ENCODE results near the gene M1AP. TPM values are rescaled to one million over a fixed set of nuclear protein-coding genes. Genes with fewer than 3 reads are reported as not detected.

The M1AP gene
- total and polyA plus RNA-seq, 2 of the 4 experiments (the other 2 are of a cell fraction), result 0.03 TPM; not detected in 1

GRCh38 chr2:74597410-74597809, 50.7 kb downstream of the M1AP start:
- no peaks in the 10 kb centered on the region for H3K9me3 ChIP-seq (ENCODE audit: control insufficient read depth, insufficient read depth, low read length)
- dilution Hi-C loops (cut with HindIII; ENCODE audit: low sequenced_read_pairs, unreplicated experiment) (no loop called here), intact Hi-C loops (cut with micrococcal nuclease) (no loop called here), in situ Hi-C loops (cut with MboI; ENCODE audit: low sequenced_read_pairs) (no loop called here)
- ChIA-PET POLR2A (ENCODE audit: unreplicated experiment) (no interaction called here), CTCF (no interaction called here)
- no peak overlapping the region for H2AFZ ChIP-seq (replicated peaks; ENCODE audit: low read length, poor library complexity)
- no peak overlapping the region for H3K18ac ChIP-seq (ENCODE audit: low read depth, low read length)
- H3K9ac ChIP-seq (ENCODE audit: low read depth, low read length), result no peak overlapping the region
- peaks cover 11% of the 10 kb centered on the region for H3K27me3 ChIP-seq (ENCODE audit: control insufficient read depth, insufficient read depth, low read length)
- H3K4ac ChIP-seq (ENCODE audit: low read depth, low read length), result no peak overlapping the region
- no peaks in the 10 kb centered on the region for H3K9me1 ChIP-seq (ENCODE audit: insufficient read depth, low read length)
- no TSS peak for BruUV-seq (replicated peaks)
- DNase-seq, result no peak
- no peak for TF ChIP-seq CEBPB (IDR thresholded peaks at IDR 0.05; ENCODE audit: low read depth, low read length)
- no peak for TF ChIP-seq ELK1 (IDR thresholded peaks at IDR 0.05; ENCODE audit: borderline replicate concordance, low read depth, low read length)
- no peak for TF ChIP-seq RCOR1 (IDR thresholded peaks at IDR 0.05; ENCODE audit: insufficient replicate concordance, low read length)
- TF ChIP-seq MAFK (IDR thresholded peaks at IDR 0.05; ENCODE audit: low read depth, low read length), result no peak
- TF ChIP-seq RFX5 (IDR thresholded peaks at IDR 0.05; ENCODE audit: low read depth, low read length), result no peak
- no peak for TF ChIP-seq SMC3 (IDR thresholded peaks at IDR 0.05; ENCODE audit: low read depth, low read length)
- TF ChIP-seq POLR2A (IDR thresholded peaks at IDR 0.05; ENCODE audit: low read depth, low read length), result no peak
- no peak for TF ChIP-seq RAD21 (IDR thresholded peaks at IDR 0.05; ENCODE audit: low read length)
- TF ChIP-seq MAZ (IDR thresholded peaks at IDR 0.05; ENCODE audit: borderline replicate concordance, low read depth, low read length), result no peak
- no peak for TF ChIP-seq CTCF (conservative IDR thresholded peaks at IDR 0.05; ENCODE audit: low read depth, low read length)
- TF ChIP-seq NFE2L2 (IDR thresholded peaks at IDR 0.05; ENCODE audit: low read depth, low read length), result no peak
- no peak for TF ChIP-seq BHLHE40 (IDR thresholded peaks at IDR 0.05; ENCODE audit: low read depth, low read length)
- no peak overlapping the region for H3K23ac ChIP-seq (ENCODE audit: low read depth, low read length)
- H4K5ac ChIP-seq (ENCODE audit: low read depth, low read length), result no peak overlapping the region
- WGBS, 2 experiments (ENCODE audit: extremely low coverage in 2 of 2, insufficient read length in 1 of 2), result no CpG with 5 or more reads among the region's 1 CpG
- H4K91ac ChIP-seq (ENCODE audit: insufficient read depth, low read depth, low read length), result no peak overlapping the region
- H2BK20ac ChIP-seq (ENCODE audit: low read depth, low read length), result no peak overlapping the region
- H2BK120ac ChIP-seq (ENCODE audit: low read depth, low read length), result no peak overlapping the region
- H4K8ac ChIP-seq (ENCODE audit: low read depth in 2 of 2, low read length in 2 of 2), result no peak overlapping the region
- H2AK9ac ChIP-seq (replicated peaks; ENCODE audit: low read depth, low read length, poor library complexity), result no peak overlapping the region
- H3K4me3 ChIP-seq (ENCODE audit: insufficient read depth, low read depth, low read length), result no peak overlapping the region
- H4K20me1 ChIP-seq (ENCODE audit: insufficient read depth, low read length), result no peaks in the 10 kb centered on the region
- H3K56ac ChIP-seq (ENCODE audit: extremely low read depth, insufficient read depth, low read length), result no peak overlapping the region
- H2BK5ac ChIP-seq (ENCODE audit: low read depth, low read length, poor library complexity, severe bottlenecking), result no peak overlapping the region
- H3K14ac ChIP-seq (replicated peaks; ENCODE audit: low read depth, low read length), result no peak overlapping the region
- no peak overlapping the region for H2AK5ac ChIP-seq (ENCODE audit: low read depth, low read length)
- no peaks in the 10 kb centered on the region for H3K79me1 ChIP-seq (ENCODE audit: low read depth in 1 of 2, low read length in 2 of 2)
- H2BK15ac ChIP-seq (ENCODE audit: low read depth, low read length), result no peak overlapping the region
- no peak overlapping the region for H3K4me2 ChIP-seq (ENCODE audit: low read depth, low read length)
- no peaks in the 10 kb centered on the region for H3K4me1 ChIP-seq (ENCODE audit: control insufficient read depth, insufficient read depth, low read length)
- H3K27ac ChIP-seq (ENCODE audit: insufficient read depth, low read length), result no peak overlapping the region
- ATAC-seq (ENCODE audit: low read depth), result no peak
- no peaks in the 10 kb centered on the region for H3K36me3 ChIP-seq (ENCODE audit: control insufficient read depth, insufficient read depth, low read length)
